Fibroblast of the aortic adventitia (primary cell): Measurements from ENCODE around the gene RD3L. TPM values are rescaled to one million over a fixed set of nuclear protein-coding genes. Genes with fewer than 3 reads are reported as not detected.

ENCODE experiments used
- DNase-seq: peaks from one replicate; pipeline ENCODE4 v3.0.0-alpha.2; 2010; ENCODE audit warnings: low read depth
- H3K4me3 ChIP-seq: 2 replicates; pipeline ENCODE4 v1.5.1; 2011; ENCODE audit warnings: low read depth, mild to moderate bottlenecking, control low read depth, low read length, moderate library complexity
- CTCF ChIP-seq: IDR thresholded peaks from 2 replicates; pipeline ENCODE4 v1.5.1; 2011; ENCODE audit warnings: mild to moderate bottlenecking, low read length, control low read depth, inconsistent platforms; ENCODE audit not compliant: insufficient read depth
- total RNA-seq: library from RNA; depleted of rRNA; stranded (reverse); fragments of >200 nt; gene quantifications from 2 replicates; pipeline ENCODE4 v1.2.3, GENCODE V29; 2012; ENCODE audit warnings: low replicate concordance

RD3L gene
- total RNA-seq, 1 donor, result not detected

DNA sequence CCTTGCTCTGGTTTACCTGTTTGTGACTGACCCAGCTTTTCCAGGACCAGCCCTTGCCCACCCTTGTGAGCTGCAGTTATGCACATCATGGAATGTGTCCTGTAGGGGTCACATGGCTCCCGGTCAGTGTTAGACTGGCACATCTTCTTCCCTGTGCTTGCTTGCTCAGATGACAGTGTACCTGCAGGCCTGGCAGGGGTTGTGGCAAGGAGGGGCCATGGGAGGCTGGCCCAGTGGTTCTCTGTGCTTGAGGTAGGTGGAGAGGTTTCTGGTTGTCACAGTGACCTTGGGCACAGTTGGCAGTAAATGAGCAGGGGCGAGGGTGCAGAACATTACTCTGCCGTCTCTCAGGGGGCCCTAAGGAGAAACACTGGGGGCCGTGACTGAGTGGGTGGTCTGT, 27.6 kb upstream of the RD3L start:
- no peak for TF ChIP-seq CTCF
- no peak for DNase-seq
- no peak overlapping the region for H3K4me3 ChIP-seq

DNA sequence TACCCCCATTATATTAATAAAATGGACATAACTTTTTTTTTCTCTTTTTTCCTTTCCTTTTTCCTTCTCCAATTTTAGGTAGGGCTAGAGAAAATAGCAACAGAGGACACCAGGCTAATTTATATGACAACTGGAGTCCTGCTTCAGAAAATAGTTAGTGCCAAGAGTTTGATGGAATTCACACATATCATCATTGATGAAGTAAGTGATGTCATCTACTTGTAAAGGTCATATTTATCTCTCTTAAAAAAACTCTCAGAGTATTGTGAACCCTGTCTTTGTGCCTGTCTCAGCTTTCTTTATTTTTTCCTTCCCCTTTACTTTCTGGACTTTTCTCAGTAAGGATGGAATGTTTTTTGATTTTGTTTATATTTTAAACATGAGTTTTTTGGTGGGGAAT, 24.3 kb upstream of the RD3L start:
- DNase-seq, result no peak
- TF ChIP-seq CTCF, result no peak
- no peak overlapping the region for H3K4me3 ChIP-seq

GRCh38 chr14:103961928-103962578, 19.7 kb upstream of the RD3L start:
- no peak for DNase-seq
- TF ChIP-seq CTCF, result no peak
- no peak overlapping the region for H3K4me3 ChIP-seq

GRCh38 chr14:103960457-103961055, 18.2 kb upstream of the RD3L start:
- H3K4me3 ChIP-seq, result no peak overlapping the region
- TF ChIP-seq CTCF, result no peak
- no peak for DNase-seq

DNA sequence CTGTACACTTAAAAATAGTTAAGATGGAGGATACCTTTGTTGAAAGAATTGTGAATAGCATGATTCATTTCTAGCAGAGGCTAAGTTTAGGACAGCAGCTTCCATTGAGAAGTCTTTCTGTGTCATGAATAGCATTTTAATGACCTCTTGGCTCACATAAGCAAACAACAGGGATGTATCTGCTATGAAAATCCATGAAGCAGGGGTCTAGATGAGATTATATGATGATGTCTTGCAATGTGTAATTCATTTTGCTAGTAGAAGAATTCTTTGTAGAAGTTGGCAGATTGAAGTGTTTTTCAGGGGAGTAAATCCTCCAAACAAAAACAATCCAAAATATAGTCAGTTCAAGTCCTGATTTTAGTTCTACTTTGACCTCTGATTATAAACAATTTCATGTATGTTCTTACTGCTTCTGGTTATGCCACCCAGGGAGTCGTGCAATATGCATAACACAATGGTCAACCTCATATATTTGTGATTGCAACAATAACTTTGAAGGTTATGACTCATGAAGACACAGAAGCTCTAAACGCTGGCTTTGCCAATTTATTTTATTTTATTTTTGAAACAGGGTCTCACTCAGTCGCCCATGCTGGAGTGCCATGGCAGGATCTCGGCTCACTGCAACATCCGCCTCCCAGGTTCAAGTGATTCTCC, 6.9 kb upstream of the RD3L start:
- no peak overlapping the region for H3K4me3 ChIP-seq
- no peak for DNase-seq
- TF ChIP-seq CTCF, result no peak

GRCh38 chr14:103948442-103948841, 6.1 kb upstream of the RD3L start:
- no peak for TF ChIP-seq CTCF
- DNase-seq, result no peak
- H3K4me3 ChIP-seq, result no peak overlapping the region

DNA sequence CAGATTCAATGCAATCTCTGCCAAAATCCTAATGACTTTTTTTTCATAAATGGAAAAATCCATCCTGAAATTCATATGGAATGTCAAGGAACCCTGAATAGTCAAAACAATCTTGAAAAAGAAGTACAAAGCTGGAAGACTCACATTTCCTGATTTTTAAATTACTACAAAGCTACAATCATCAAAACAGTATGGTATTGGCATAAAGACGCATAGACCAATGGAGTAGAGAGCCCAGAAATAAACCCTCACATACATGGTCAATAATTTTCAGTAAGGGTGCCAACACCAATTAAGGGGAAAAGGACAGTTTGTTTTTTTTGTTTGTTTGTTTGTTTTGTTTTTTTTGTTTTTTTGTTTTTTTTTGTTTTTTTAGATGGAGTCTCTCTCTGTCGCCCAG, 4.6 kb upstream of the RD3L start:
- no peak for DNase-seq
- no peak overlapping the region for H3K4me3 ChIP-seq
- no peak for TF ChIP-seq CTCF
